Caco-2 (cell line): Measurements from ENCODE around the gene ATG7. TPM values are rescaled to one million over a fixed set of nuclear protein-coding genes. Genes with fewer than 3 reads are reported as not detected.

ENCODE experiments used
- BruUV-seq: library from RNA; stranded (reverse); fragments of 400-500 nt; replicated peaks from 2 replicates; lab custom pipeline; 2021; lab: Mats Ljungman, UMichigan
- CTCF ChIA-PET: fragments of 300-600 bp; sonication (Branson Sonifier 250); formaldehyde crosslinking; loops from one replicate; lab custom pipeline; 2022; ENCODE audit warnings: antibody characterized with exemption; lab: Charles Lee
- POLR2A ChIA-PET: fragments of 300-600 bp; sonication (Branson Sonifier 250); formaldehyde crosslinking; loops from one replicate; lab custom pipeline; 2022; ENCODE audit warnings: antibody characterized with exemption; lab: Charles Lee
- DNase-seq, 2 experiments: peaks; one replicate each; pipeline versions ENCODE4 v3.0.0 to v3.0.0-alpha.2; 2020 to 2022
- H3K27me3 ChIP-seq: replicated peaks from 2 replicates; pipeline ENCODE4 v1.6.0; 2011; ENCODE audit warnings: low read length; ENCODE audit not compliant: control insufficient read depth, insufficient read depth
- H3K36me3 ChIP-seq: 2 replicates; pipeline ENCODE4 v1.5.1; 2011; ENCODE audit warnings: low read length; ENCODE audit not compliant: control insufficient read depth, insufficient read depth
- H3K4me1 ChIP-seq: fragments of 250-450 bp; sonication (Bioruptor Pico); 2 replicates; pipeline ENCODE4 v1.5.1; 2020; ENCODE audit warnings: mild to moderate bottlenecking
- H3K4me3 ChIP-seq: 2 replicates; pipeline ENCODE4 v1.5.1; 2011; ENCODE audit warnings: low read depth, mild to moderate bottlenecking, control low read depth, low read length
- H3K9me3 ChIP-seq: fragments of 250-450 bp; sonication (Bioruptor Pico); 2 replicates; pipeline ENCODE4 v1.5.1; 2020; ENCODE audit warnings: mild to moderate bottlenecking, moderate library complexity
- H3K27ac Mint-ChIP-seq: one replicate; pipeline ENCODE4 v1.8.0; 2022; ENCODE audit warnings: mixed read lengths; ENCODE audit not compliant: unreplicated experiment
- H3K27me3 Mint-ChIP-seq: one replicate; pipeline ENCODE4 v1.8.0; 2022; ENCODE audit warnings: mixed read lengths; ENCODE audit not compliant: insufficient read depth, unreplicated experiment
- H3K36me3 Mint-ChIP-seq: one replicate; pipeline ENCODE4 v1.8.0; 2022; ENCODE audit warnings: mild to moderate bottlenecking, mixed read lengths; ENCODE audit not compliant: insufficient read depth, unreplicated experiment
- H3K4me1 Mint-ChIP-seq: one replicate; pipeline ENCODE4 v1.8.0; 2022; ENCODE audit warnings: low read depth, mixed read lengths; ENCODE audit not compliant: unreplicated experiment
- H3K4me3 Mint-ChIP-seq: one replicate; pipeline ENCODE4 v1.8.0; 2022; ENCODE audit warnings: mild to moderate bottlenecking, moderate library complexity, mixed read lengths; ENCODE audit not compliant: unreplicated experiment
- H3K9me3 Mint-ChIP-seq: one replicate; pipeline ENCODE4 v1.8.0; 2022; ENCODE audit warnings: mixed read lengths; ENCODE audit not compliant: unreplicated experiment
- intact Hi-C: fragments of 100-400 bp; cut with micrococcal nuclease; formaldehyde crosslinking; loops from one replicate; pipeline ENCODE4 v1.10.0; 2022; ENCODE audit not compliant: unreplicated experiment
- total RNA-seq: library from RNA; stranded (reverse); gene quantifications from 2 replicates; pipeline ENCODE4 v1.2.3, GENCODE V29; 2022
- TF ChIP-seq, protein P1 (sequence below), 2 experiments: fragments of 200-600 bp in 1 of 2; IDR thresholded peaks; 1 replicate in 1 of 2; 2 replicates in 1 of 2; pipeline versions ENCODE4 v1.5.1 to v1.8.0; 2011 to 2022; ENCODE audit warnings: antibody characterized with exemption in 1 of 2, control low read depth in 1 of 2, inconsistent platforms in 1 of 2, low read depth in 1 of 2, low read length in 1 of 2, mild to moderate bottlenecking in 1 of 2, moderate library complexity in 1 of 2; ENCODE audit not compliant: insufficient read depth in 1 of 2, severe bottlenecking in 1 of 2, unreplicated experiment in 1 of 2

The ATG7 gene
- total RNA-seq, 1 experiment from 2014 or later = 24.4 TPM

DNA sequence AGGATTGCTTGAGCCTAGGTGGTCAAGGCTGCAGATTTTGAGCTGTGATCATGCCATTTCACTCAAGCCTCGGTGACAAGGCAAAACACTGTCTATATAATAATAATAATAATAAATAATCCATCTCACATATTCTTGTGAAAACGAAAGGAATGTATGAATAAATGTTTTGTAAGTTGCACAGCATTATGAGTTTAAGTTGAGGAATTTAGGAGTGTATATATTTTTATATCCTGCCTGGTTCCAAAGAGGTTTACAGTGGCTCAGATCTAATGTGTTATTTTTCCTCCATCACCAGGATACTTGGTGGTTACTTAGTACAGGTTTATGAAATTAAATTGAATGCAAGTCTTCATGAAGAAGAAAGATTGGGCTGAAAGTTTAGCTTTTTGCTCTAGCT is 77.2 kb downstream of the ATG7 start:
- no peaks in the 10 kb centered on the region for H3K4me1 ChIP-seq
- no peak overlapping the region for H3K4me3 ChIP-seq
- no peak overlapping the region for H3K4me3 Mint-ChIP-seq
- H3K27me3 ChIP-seq = no peaks in the 10 kb centered on the region
- H3K4me1 Mint-ChIP-seq = no peaks in the 10 kb centered on the region
- DNase-seq = no peak
- H3K36me3 Mint-ChIP-seq = no peaks in the 10 kb centered on the region
- no peaks in the 10 kb centered on the region for H3K9me3 ChIP-seq
- intact Hi-C loops = no loop called here
- H3K27ac Mint-ChIP-seq = no peak overlapping the region
- H3K36me3 ChIP-seq = no peaks in the 10 kb centered on the region
- ChIA-PET CTCF (no interaction called here), POLR2A (no interaction called here)
- H3K9me3 Mint-ChIP-seq = no peaks in the 10 kb centered on the region
- TF ChIP-seq, protein P1, sequence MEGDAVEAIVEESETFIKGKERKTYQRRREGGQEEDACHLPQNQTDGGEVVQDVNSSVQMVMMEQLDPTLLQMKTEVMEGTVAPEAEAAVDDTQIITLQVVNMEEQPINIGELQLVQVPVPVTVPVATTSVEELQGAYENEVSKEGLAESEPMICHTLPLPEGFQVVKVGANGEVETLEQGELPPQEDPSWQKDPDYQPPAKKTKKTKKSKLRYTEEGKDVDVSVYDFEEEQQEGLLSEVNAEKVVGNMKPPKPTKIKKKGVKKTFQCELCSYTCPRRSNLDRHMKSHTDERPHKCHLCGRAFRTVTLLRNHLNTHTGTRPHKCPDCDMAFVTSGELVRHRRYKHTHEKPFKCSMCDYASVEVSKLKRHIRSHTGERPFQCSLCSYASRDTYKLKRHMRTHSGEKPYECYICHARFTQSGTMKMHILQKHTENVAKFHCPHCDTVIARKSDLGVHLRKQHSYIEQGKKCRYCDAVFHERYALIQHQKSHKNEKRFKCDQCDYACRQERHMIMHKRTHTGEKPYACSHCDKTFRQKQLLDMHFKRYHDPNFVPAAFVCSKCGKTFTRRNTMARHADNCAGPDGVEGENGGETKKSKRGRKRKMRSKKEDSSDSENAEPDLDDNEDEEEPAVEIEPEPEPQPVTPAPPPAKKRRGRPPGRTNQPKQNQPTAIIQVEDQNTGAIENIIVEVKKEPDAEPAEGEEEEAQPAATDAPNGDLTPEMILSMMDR (IDR thresholded peaks at IDR 0.05; ENCODE audit: insufficient read depth in 1 of 2, low read depth in 1 of 2, low read length in 1 of 2, severe bottlenecking in 1 of 2, unreplicated experiment in 1 of 2) = no peak
- no TSS peak for BruUV-seq
- H3K27me3 Mint-ChIP-seq = no peaks in the 10 kb centered on the region

DNA sequence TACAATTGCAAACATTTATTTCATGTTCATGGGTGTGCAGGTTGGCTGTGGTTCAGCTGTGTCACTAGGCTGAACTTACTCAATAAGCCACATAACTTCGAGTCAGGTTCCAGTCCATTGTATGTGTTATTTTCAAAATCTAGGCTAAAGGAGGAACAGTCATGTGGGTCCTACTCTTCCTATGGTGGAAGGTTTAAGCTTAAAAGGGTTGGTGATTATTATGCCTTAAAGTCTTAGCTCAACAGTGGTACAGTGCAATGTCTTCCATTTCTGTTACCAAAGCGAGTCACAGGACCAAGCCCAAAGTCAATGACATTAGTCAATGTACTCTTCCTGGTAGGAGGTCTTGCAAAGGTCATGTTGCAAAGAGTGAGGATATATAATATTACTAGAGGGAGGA is 78.2 kb downstream of the ATG7 start:
- Mint-ChIP-seq H3K27ac (no peak overlapping the region), H3K4me3 (no peak overlapping the region), H3K27me3 (no peaks in the 10 kb centered on the region), H3K36me3 (no peaks in the 10 kb centered on the region), H3K4me1 (no peaks in the 10 kb centered on the region), H3K9me3 (no peaks in the 10 kb centered on the region)
- Histone ChIP-seq H3K4me1 (no peaks in the 10 kb centered on the region), H3K9me3 (no peaks in the 10 kb centered on the region), H3K27me3 (no peaks in the 10 kb centered on the region), H3K4me3 (no peak overlapping the region), H3K36me3 (no peaks in the 10 kb centered on the region)
- intact Hi-C loops = no loop called here
- no TSS peak for BruUV-seq
- no peak for DNase-seq
- POLR2A ChIA-PET = no interaction called here
- CTCF ChIA-PET = no interaction called here
- TF ChIP-seq, protein P1 (IDR thresholded peaks at IDR 0.05; ENCODE audit: insufficient read depth in 1 of 2, low read depth in 1 of 2, low read length in 1 of 2, severe bottlenecking in 1 of 2, unreplicated experiment in 1 of 2) = no peak

DNA sequence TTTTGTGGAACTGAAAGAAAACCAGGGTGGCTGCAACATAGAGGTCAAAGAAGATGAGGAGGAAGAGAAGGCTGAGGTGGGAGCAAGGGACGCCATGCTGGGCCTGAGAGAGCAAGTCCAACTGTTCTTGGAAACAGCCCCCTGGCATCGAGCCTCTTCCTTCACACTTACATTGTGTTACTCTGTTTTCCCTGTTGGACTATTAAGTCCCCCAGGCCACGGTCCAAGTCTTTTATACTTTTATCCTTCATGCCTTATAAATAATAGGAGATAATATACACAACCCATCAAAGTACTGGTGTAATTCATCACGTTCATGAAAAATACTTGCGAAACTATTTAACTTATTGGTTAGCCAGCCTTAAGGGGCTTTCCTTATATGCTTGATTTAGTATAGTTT is 79.3 kb downstream of the ATG7 start:
- no peaks in the 10 kb centered on the region for H3K9me3 Mint-ChIP-seq
- no peaks in the 10 kb centered on the region for H3K27me3 ChIP-seq
- H3K36me3 Mint-ChIP-seq = no peaks in the 10 kb centered on the region
- H3K4me1 ChIP-seq = no peaks in the 10 kb centered on the region
- POLR2A ChIA-PET = no interaction called here
- intact Hi-C loops = no loop called here
- no peak overlapping the region for H3K4me3 ChIP-seq
- H3K4me1 Mint-ChIP-seq = no peaks in the 10 kb centered on the region
- no peak overlapping the region for H3K4me3 Mint-ChIP-seq
- H3K27ac Mint-ChIP-seq = no peak overlapping the region
- H3K36me3 ChIP-seq = no peaks in the 10 kb centered on the region
- CTCF ChIA-PET = no interaction called here
- TF ChIP-seq, protein P1 (IDR thresholded peaks at IDR 0.05; ENCODE audit: insufficient read depth in 1 of 2, low read depth in 1 of 2, low read length in 1 of 2, severe bottlenecking in 1 of 2, unreplicated experiment in 1 of 2) = no peak
- H3K27me3 Mint-ChIP-seq = no peaks in the 10 kb centered on the region
- H3K9me3 ChIP-seq = no peaks in the 10 kb centered on the region
- BruUV-seq = no TSS peak
- DNase-seq = no peak
